Natural killer cell (primary cell): ENCODE measurements around the gene RPL10A. TPM values are rescaled to one million over a fixed set of nuclear protein-coding genes. Genes with fewer than 3 reads are reported as not detected.

Experiments used
- ATAC-seq, 3 donors: fragments of 150-1000 bp in 2 of 3; fragments of 200-7000 bp in 1 of 3; cut with Tn5 transposase; 1 replicate in 1 of 3; 2 replicates in 2 of 3; pipeline ENCODE4 v1.10.0; 2021; ENCODE audit warnings: mild to moderate bottlenecking in 2 of 3, moderate library complexity in 2 of 3
- DNase-seq, 2 donors: peaks; one replicate each; pipeline versions ENCODE4 v3.0.0 to v3.0.0-alpha.2; 2013 to 2021; ENCODE audit warnings: mixed read lengths in 1 of 2
- H3K27ac ChIP-seq: one replicate; pipeline ENCODE4 v1.5.1; 2013; ENCODE audit warnings: mild to moderate bottlenecking, low read length
- H3K27me3 ChIP-seq: one replicate; pipeline ENCODE4 v1.6.1; 2013; ENCODE audit warnings: low read length; ENCODE audit not compliant: control insufficient read depth, insufficient read depth
- H3K36me3 ChIP-seq: one replicate; pipeline ENCODE4 v1.6.1; 2013; ENCODE audit warnings: low read length; ENCODE audit not compliant: control insufficient read depth, insufficient read depth
- H3K4me1 ChIP-seq: one replicate; pipeline ENCODE4 v1.6.1; 2013; ENCODE audit warnings: low read length; ENCODE audit not compliant: control insufficient read depth, insufficient read depth
- H3K4me3 ChIP-seq: one replicate; pipeline ENCODE4 v1.5.1; 2013; ENCODE audit warnings: low read length
- H3K9me3 ChIP-seq: one replicate; pipeline ENCODE4 v1.6.1; 2013; ENCODE audit warnings: low read length; ENCODE audit not compliant: control insufficient read depth, insufficient read depth
- H3K27ac Mint-ChIP-seq, 2 donors: one replicate each; pipeline ENCODE4 v1.8.0; 2022; ENCODE audit warnings: mild to moderate bottlenecking in 2 of 2, mixed read lengths in 2 of 2, moderate library complexity in 1 of 2
- H3K27me3 Mint-ChIP-seq, 2 donors: one replicate each; pipeline ENCODE4 v1.8.0; 2022; ENCODE audit warnings: low read depth in 2 of 2, mixed read lengths in 2 of 2
- H3K36me3 Mint-ChIP-seq: one replicate; pipeline ENCODE4 v1.8.0; 2022; ENCODE audit warnings: mixed read lengths
- H3K4me1 Mint-ChIP-seq, 2 donors: one replicate each; pipeline ENCODE4 v1.8.0; 2022; ENCODE audit warnings: mixed read lengths in 2 of 2
- H3K4me3 Mint-ChIP-seq: one replicate; pipeline ENCODE4 v1.8.0; 2022; ENCODE audit warnings: mild to moderate bottlenecking, moderate library complexity, mixed read lengths
- H3K9me3 Mint-ChIP-seq, 2 donors: one replicate each; pipeline ENCODE4 v1.8.0; 2022; ENCODE audit warnings: mixed read lengths in 2 of 2
- WGBS: methylation state at CpG from one replicate; pipeline ENCODE4 v1.1.7; 2013; ENCODE audit warnings: missing lambda C conversion rate; ENCODE audit not compliant: insufficient coverage; 5-methylcytosine and 5-hydroxymethylcytosine counted together
- intact Hi-C: fragments of 100-400 bp; cut with micrococcal nuclease; formaldehyde crosslinking; loops from one replicate; pipeline ENCODE4 v1.14.2; 2022
- total RNA-seq, 4 donors: library from RNA; stranded (reverse); fragments of 120-200 nt in 1 of 4; gene quantifications; one replicate each; pipeline versions ENCODE4 v1.2.3 to v1.2.4, GENCODE V29; 2013 to 2022
- TF ChIP-seq, protein P1 (sequence below): fragments of 200-600 bp; IDR thresholded peaks from one replicate; pipeline ENCODE4 v1.8.0; 2022; ENCODE audit warnings: antibody characterized with exemption

The RPL10A gene
- total RNA-seq, 3 donors from 2014 or later (not counting 1 experiment from before 2014, with no cell fraction given), result 723 to 943 (median 942) TPM

DNA sequence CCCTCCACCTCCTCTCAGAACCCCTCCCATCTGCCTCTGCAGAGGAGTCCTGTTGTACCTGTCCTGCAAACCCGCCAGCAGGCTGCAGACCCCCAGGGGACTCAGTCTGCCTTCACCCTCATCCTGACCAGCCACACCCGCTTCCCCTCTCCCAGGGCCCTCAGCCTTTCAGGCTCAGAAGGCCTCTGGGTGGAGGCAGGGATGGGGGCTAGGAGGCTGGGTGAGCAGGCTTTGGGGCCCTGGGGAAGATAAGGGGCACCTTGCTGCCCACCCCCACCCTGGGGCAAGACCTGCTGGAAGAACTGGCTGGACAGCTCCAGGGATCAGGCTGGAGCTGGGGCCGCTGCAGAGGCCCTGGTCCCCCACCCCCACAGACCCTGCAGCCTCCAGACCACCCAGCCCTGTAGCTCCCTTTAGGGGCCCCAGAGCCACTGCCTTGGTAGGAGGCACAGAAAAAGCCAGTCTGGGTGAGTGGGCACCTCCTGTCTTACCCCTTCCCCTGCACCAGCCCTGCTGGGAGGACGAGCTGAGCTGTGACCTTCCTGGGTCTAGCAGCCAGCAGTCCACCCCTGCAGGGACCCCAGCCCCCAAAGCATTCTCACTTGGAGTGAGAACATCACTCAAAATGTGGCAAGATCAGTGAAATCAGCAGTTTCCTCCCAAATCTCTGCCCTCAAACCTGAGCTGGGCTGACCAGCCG is 23.5 kb downstream of the RPL10A start:
- H3K27me3 Mint-ChIP-seq, result peaks cover 9 to 13% of the 10 kb centered on the region in 2 donors
- Histone ChIP-seq H3K27ac (no peak overlapping the region), H3K36me3 (no peaks in the 10 kb centered on the region), H3K4me1 (peaks cover 17% of the 10 kb centered on the region), H3K9me3 (no peaks in the 10 kb centered on the region), H3K27me3 (no peaks in the 10 kb centered on the region), H3K4me3 (no peak overlapping the region)
- DNase-seq (no peak), ATAC-seq (no peak)
- H3K9me3 Mint-ChIP-seq, result no peaks in the 10 kb centered on the region
- WGBS, result 53% methylated on average over 4 of the region's 5 CpGs
- no peak overlapping the region for H3K4me3 Mint-ChIP-seq
- no peak overlapping the region for H3K27ac Mint-ChIP-seq
- H3K4me1 Mint-ChIP-seq, result peaks cover 8 to 33% of the 10 kb centered on the region in 2 donors
- intact Hi-C loops, result no loop called here
- H3K36me3 Mint-ChIP-seq, result no peaks in the 10 kb centered on the region
- TF ChIP-seq, protein P1, sequence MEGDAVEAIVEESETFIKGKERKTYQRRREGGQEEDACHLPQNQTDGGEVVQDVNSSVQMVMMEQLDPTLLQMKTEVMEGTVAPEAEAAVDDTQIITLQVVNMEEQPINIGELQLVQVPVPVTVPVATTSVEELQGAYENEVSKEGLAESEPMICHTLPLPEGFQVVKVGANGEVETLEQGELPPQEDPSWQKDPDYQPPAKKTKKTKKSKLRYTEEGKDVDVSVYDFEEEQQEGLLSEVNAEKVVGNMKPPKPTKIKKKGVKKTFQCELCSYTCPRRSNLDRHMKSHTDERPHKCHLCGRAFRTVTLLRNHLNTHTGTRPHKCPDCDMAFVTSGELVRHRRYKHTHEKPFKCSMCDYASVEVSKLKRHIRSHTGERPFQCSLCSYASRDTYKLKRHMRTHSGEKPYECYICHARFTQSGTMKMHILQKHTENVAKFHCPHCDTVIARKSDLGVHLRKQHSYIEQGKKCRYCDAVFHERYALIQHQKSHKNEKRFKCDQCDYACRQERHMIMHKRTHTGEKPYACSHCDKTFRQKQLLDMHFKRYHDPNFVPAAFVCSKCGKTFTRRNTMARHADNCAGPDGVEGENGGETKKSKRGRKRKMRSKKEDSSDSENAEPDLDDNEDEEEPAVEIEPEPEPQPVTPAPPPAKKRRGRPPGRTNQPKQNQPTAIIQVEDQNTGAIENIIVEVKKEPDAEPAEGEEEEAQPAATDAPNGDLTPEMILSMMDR, result no peak

DNA sequence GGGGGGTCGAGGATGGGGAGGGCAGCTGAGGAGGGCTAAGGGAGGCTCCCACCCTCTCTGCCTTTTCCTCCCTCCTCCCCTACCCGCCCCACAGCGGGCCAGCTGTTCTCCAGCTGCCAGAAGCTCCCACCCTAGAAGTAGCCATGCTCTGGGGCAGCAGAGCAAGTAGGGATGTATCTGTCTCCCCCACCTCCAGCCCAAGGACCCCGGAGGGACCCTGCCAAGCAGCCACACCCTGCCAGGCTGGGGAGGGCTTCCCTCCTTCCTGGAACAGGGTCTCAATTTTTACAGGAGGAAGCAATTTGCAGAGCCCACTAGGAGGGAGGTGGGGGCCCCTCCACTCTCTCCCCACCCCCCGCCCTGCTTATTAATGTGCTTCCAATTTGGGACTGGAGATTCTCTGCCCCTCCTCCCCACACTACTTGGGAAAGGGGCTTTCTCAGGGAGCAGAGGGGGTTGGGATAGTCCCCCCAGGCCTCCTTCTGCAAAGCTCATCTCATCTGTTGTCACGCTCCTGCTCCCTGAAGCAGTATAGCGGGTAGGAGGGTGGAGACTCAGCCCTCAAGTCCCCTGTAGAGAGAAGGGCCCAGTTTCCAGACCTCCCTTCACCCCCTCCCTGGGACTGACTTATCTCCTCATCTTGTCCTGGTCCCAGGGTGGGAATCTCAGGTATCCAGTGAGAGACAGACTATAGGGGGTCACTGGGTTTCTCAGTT is 24.2 kb downstream of the RPL10A start:
- ATAC-seq (no peak), DNase-seq (no peak)
- peak overlapping the region in 1 of 2 donors; percentile 45 for H3K27ac Mint-ChIP-seq
- no peak overlapping the region for H3K4me3 Mint-ChIP-seq
- Histone ChIP-seq H3K27ac (no peak overlapping the region), H3K4me1 (peaks cover 18% of the 10 kb centered on the region), H3K4me3 (no peak overlapping the region), H3K36me3 (no peaks in the 10 kb centered on the region), H3K27me3 (no peaks in the 10 kb centered on the region), H3K9me3 (no peaks in the 10 kb centered on the region)
- peaks cover 8 to 33% of the 10 kb centered on the region in 2 donors for H3K4me1 Mint-ChIP-seq
- intact Hi-C loops, result no loop called here
- H3K9me3 Mint-ChIP-seq, result no peaks in the 10 kb centered on the region
- H3K36me3 Mint-ChIP-seq, result no peaks in the 10 kb centered on the region
- TF ChIP-seq, protein P1, result no peak
- peaks cover 9 to 13% of the 10 kb centered on the region in 2 donors for H3K27me3 Mint-ChIP-seq
- 7% methylated on average over 4 of the region's 7 CpGs for WGBS

DNA sequence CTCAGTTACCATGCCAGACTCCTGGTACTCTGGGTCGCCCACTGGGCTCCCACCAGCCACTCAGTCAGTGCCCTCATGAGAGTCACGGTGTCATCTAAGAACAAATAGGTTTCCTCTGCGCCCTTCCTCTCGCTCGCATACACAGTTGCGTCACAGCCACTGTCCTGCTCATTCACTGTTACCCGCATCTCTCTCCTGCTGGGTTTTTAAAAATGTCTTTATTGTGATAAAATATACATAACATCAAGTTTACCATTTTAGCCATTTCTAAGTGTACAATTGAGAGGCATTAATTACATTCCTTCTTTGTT is 24.7 kb downstream of the RPL10A start:
- 75% methylated on average over 6 of the region's 7 CpGs for WGBS
- H3K27ac ChIP-seq, result no peak overlapping the region
- ATAC-seq, result no peak

More for the DNA sequence above, 24.7 kb downstream of the RPL10A start:
- H3K4me1 Mint-ChIP-seq, result peaks cover 8 to 33% of the 10 kb centered on the region in 2 donors
- H3K9me3 Mint-ChIP-seq, result no peaks in the 10 kb centered on the region
- no peak overlapping the region for H3K4me3 ChIP-seq
- DNase-seq, result no peak
- no peak overlapping the region for H3K4me3 Mint-ChIP-seq
- H3K36me3 ChIP-seq, result no peaks in the 10 kb centered on the region
- intact Hi-C loops, result no loop called here
- H3K27me3 ChIP-seq, result peaks cover under 1% of the 10 kb centered on the region
- TF ChIP-seq, protein P1, result no peak
- peak overlapping the region; percentile 45 to 64 for H3K27ac Mint-ChIP-seq
- no peaks in the 10 kb centered on the region for H3K9me3 ChIP-seq
- peaks cover 21% of the 10 kb centered on the region for H3K4me1 ChIP-seq
- H3K36me3 Mint-ChIP-seq, result no peaks in the 10 kb centered on the region
- H3K27me3 Mint-ChIP-seq, result peaks cover 9 to 13% of the 10 kb centered on the region in 2 donors
